ENCODE results near the gene MMP24. TPM values are rescaled to one million over a fixed set of nuclear protein-coding genes. Genes with fewer than 3 reads are reported as not detected.
"Not testable (repeated sequence)": the region's sequence is repeated elsewhere in the genome, so short reads cannot be mapped to it uniquely, and the experiment has no call there.

Gene MMP24
- total RNA-seq, result under 1 TPM; 0.15 to 0.50 TPM

DNA sequence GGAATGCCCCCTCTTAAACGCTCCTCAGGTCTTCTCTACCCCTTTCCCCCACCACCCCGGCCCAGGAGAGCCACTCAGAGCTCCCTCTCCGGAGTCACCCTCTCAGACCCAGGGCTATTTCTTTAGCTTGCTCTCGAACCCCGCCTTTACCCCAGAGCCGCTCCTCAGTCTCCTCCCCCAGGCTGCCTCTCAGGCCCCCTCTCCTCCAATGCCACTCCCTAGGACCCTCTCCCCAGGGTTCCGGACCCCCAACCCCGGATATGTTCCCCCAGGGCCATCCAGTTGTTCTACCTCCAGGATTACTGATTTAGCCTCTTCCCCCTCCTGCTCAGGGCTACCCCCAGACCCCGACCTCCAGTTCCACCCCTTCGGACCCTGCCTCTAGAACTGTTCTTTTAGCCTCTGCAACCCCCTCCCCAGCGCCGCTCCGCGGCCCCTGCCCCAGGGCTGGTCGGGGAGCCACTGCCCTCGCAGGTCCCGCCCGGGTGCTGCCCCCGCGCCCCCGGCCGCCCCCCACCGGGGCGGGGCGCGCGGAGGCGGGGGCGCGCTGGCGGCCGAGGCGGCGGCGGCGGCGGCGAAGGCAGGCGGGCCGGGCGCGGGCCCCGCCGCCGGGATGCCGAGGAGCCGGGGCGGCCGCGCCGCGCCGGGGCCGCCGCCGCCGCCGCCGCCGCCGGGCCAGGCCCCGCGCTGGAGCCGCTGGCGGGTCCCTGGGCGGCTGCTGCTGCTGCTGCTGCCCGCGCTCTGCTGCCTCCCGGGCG, at the start of gene MMP24:
TSS of gene MMP24 (plus strand) at position 565 of the 758 bp plus-strand sequence. CDS start at position 614, 49 bp downstream.
- H3K4me3 ChIP-seq, result no peak within 1 kb of the TSS
- no peaks in the 10 kb centered on the region for H3K4me1 ChIP-seq
- intact Hi-C loops (cut with DNase I), result no loop called here
- no peaks in the 10 kb centered on the region for H3K27me3 ChIP-seq
- H3K9me3 ChIP-seq, result no peaks in the 10 kb centered on the region
- H3K9ac ChIP-seq (ENCODE audit: low read depth in 2 of 2, low read length in 2 of 2), result no peak within 1 kb of the TSS
- TF ChIP-seq, protein P1, sequence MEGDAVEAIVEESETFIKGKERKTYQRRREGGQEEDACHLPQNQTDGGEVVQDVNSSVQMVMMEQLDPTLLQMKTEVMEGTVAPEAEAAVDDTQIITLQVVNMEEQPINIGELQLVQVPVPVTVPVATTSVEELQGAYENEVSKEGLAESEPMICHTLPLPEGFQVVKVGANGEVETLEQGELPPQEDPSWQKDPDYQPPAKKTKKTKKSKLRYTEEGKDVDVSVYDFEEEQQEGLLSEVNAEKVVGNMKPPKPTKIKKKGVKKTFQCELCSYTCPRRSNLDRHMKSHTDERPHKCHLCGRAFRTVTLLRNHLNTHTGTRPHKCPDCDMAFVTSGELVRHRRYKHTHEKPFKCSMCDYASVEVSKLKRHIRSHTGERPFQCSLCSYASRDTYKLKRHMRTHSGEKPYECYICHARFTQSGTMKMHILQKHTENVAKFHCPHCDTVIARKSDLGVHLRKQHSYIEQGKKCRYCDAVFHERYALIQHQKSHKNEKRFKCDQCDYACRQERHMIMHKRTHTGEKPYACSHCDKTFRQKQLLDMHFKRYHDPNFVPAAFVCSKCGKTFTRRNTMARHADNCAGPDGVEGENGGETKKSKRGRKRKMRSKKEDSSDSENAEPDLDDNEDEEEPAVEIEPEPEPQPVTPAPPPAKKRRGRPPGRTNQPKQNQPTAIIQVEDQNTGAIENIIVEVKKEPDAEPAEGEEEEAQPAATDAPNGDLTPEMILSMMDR (IDR thresholded peaks at IDR 0.05), result no peak
- no peak within 1 kb of the TSS for H3K27ac ChIP-seq
- no peak for DNase-seq
- no peaks in the 10 kb centered on the region for H3K36me3 ChIP-seq

DNA sequence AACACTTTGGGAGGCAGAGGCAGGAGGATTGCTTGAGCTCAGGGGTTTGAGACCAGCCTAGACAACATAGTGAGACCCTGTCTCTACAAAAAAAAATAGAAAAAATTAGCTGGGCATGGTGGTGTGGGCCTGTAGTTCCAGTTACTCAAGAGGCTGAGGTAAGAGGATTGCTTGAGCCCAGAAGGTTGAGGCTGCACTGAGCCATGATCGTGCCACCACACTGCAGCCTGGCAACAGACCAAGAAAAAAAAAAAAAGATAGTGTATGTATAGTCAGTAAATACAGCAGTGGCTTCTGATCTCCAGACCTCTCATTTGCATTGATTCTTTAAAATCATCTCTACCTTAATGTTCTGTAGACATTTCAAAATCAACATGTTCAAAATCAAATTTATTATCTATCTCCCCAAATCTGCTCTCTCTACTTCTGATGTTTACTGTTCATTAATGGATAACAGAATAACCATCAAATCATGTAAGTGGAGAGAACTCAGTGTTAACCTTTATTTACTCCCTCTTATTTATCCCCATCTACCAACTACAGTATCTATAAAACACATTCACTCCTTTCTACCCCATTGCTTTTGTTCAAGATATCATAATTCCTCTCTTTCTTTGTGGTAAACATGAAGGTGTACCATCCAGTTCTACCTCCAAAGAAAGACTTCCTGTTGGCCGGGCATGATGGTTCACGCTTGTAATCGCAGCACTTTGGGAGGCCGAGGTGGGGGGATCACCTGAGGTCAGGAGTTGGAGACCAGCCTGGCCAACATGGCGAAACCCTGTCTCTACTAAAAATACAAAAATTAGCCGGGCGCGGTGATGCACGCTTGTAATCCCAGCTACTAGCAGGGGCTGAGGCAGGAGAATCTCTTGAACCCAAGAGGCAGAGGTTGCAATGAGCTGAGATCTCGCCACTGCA, 46.9 kb upstream of the MMP24 start:
- Histone ChIP-seq H3K27me3 (no peaks in the 10 kb centered on the region), H3K9me3 (no peaks in the 10 kb centered on the region), H3K4me3 (no peak overlapping the region), H3K36me3 (no peaks in the 10 kb centered on the region), H3K27ac (no peak overlapping the region), H3K9ac (ENCODE audit: low read depth in 2 of 2, low read length in 2 of 2) (no peak overlapping the region), H3K4me1 (no peaks in the 10 kb centered on the region)
- TF ChIP-seq, protein P1 (IDR thresholded peaks at IDR 0.05), result no peak
- DNase-seq, result no peak
- intact Hi-C loops (cut with DNase I), result no loop called here

DNA sequence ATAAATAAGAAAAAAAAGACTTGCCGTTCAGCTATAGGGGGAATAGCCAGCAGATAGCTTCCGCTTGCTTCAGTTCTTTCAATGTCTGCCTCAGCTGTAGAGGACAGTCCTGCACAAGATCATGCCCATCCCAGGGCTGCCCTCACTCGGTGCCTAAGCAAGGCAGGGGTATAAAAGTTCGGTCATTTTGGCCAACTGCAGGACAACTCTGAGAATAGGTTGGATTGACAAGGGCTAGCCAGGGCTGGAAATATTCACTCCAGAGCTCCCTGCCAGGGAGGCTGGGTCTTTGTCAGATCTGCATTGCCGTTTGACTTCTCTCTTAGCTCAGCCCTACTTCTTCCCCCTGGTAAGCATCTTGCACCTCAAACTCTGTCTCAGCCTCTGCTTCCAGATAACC, 46.2 kb upstream of the MMP24 start:
- Histone ChIP-seq H3K9me3 (no peaks in the 10 kb centered on the region), H3K4me1 (no peaks in the 10 kb centered on the region), H3K27ac (no peak overlapping the region), H3K9ac (ENCODE audit: low read depth in 2 of 2, low read length in 2 of 2) (no peak overlapping the region), H3K36me3 (no peaks in the 10 kb centered on the region), H3K27me3 (no peaks in the 10 kb centered on the region), H3K4me3 (no peak overlapping the region)
- intact Hi-C loops (cut with DNase I), result no loop called here
- DNase-seq, result no peak
- TF ChIP-seq, protein P1 (IDR thresholded peaks at IDR 0.05), result no peak

DNA sequence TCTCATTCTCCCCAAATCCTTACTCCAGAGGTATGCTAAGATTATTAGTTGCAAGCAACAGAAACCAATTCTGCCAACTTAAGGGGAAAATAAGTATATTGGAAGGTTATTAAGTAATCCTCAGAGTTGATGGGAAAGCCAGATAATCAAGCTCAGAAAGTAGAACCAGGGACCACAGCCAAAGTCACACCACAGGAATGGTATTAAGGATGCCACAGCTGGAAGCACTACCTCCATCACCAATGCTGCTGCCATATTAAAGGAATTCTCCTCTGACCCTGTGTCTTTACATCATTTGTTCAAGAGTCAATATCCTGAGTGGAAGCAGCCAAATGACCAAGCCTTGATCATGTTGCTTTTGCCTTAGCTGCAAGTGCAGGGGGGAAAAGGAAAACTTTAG, 44.8 kb upstream of the MMP24 start:
- H3K4me1 ChIP-seq, result no peaks in the 10 kb centered on the region
- H3K9ac ChIP-seq (ENCODE audit: low read depth in 2 of 2, low read length in 2 of 2), result no peak overlapping the region
- no peaks in the 10 kb centered on the region for H3K27me3 ChIP-seq

DNA sequence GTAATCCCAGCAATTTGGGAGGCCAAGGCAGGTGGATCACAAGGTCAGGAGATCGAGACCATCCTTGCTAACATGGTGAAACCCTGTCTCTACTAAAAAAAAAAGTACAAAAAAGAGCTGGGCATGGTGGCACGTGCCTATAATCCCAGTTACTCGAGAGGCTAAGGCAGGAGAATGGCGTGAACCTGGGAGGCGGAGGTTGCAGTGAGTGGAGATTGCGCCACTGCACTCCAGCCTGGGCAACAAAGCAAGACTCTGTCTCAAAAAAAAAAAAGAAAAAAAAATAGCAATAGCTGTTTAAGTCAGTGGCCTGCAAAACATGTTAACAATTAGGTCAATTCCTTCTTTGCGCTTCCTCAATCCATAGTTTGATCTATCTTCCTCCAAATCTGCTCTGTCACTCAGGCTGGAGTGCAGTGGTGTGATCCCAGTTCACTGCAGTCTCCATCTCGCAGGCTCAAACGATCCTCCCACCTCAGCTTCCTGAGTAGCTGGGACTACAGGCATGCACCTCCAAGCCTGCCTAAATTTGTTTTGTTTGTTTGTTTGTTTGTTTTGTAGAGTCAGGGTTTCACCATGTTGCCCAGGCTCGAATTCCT, 39.7 kb upstream of the MMP24 start:
- H3K9ac ChIP-seq (ENCODE audit: low read depth in 2 of 2, low read length in 2 of 2); intact Hi-C loops (cut with DNase I); H3K27ac ChIP-seq; H3K36me3 ChIP-seq; H3K4me3 ChIP-seq; H3K9me3 ChIP-seq; H3K27me3 ChIP-seq; H3K4me1 ChIP-seq; DNase-seq: not testable (repeated sequence)

More for the DNA sequence above, 44.8 kb upstream of the MMP24 start:
- intact Hi-C loops (cut with DNase I), result no loop called here
- Histone ChIP-seq H3K9me3 (no peaks in the 10 kb centered on the region), H3K27ac (no peak overlapping the region), H3K36me3 (no peaks in the 10 kb centered on the region), H3K4me3 (no peak overlapping the region)
- TF ChIP-seq, protein P1 (IDR thresholded peaks at IDR 0.05), result no peak
- no peak for DNase-seq
